Fibroblast of pulmonary artery (primary cell): Measurements from ENCODE around the gene CEP126.
"Not testable (repeated sequence)": the region's sequence is repeated elsewhere in the genome, so short reads cannot be mapped to it uniquely, and the experiment has no call there.

Source experiments
- DNase-seq: peaks from one replicate; pipeline ENCODE4 v3.0.0-alpha.2; 2010; ENCODE audit warnings: low read depth
- H3K4me3 ChIP-seq: replicated peaks from 2 replicates; pipeline ENCODE4 v1.5.1; 2011; ENCODE audit warnings: low read depth, mild to moderate bottlenecking, control low read depth, low read length, moderate library complexity
- TF ChIP-seq, protein P1 (sequence below): IDR thresholded peaks from 2 replicates; pipeline ENCODE4 v1.5.1; 2011; ENCODE audit warnings: mild to moderate bottlenecking, control low read depth, low read length, inconsistent platforms; ENCODE audit errors: missing control alignments

CEP126 gene

DNA sequence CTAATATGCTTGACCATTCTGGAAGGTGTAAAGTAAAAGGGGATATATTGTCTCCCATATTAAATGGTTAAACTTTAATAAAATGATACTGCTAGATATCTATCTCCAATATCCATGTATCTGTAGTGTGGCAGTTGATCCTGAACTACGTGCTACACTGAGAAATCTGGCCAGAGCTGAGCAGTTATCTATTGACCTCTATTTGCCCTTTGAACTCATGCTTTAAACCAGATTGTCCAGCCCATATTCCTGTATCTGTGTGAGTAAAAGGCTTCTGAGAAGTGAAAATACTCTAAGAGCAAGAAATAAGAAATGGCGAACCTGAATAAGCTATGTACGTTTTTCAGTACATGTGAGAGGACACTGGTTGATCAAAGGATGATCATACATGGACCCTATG, 40.5 kb downstream of the CEP126 start:
- H3K4me3 ChIP-seq, result no peak overlapping the region
- DNase-seq, result no peak
- TF ChIP-seq, protein P1, sequence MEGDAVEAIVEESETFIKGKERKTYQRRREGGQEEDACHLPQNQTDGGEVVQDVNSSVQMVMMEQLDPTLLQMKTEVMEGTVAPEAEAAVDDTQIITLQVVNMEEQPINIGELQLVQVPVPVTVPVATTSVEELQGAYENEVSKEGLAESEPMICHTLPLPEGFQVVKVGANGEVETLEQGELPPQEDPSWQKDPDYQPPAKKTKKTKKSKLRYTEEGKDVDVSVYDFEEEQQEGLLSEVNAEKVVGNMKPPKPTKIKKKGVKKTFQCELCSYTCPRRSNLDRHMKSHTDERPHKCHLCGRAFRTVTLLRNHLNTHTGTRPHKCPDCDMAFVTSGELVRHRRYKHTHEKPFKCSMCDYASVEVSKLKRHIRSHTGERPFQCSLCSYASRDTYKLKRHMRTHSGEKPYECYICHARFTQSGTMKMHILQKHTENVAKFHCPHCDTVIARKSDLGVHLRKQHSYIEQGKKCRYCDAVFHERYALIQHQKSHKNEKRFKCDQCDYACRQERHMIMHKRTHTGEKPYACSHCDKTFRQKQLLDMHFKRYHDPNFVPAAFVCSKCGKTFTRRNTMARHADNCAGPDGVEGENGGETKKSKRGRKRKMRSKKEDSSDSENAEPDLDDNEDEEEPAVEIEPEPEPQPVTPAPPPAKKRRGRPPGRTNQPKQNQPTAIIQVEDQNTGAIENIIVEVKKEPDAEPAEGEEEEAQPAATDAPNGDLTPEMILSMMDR, result no peak

DNA sequence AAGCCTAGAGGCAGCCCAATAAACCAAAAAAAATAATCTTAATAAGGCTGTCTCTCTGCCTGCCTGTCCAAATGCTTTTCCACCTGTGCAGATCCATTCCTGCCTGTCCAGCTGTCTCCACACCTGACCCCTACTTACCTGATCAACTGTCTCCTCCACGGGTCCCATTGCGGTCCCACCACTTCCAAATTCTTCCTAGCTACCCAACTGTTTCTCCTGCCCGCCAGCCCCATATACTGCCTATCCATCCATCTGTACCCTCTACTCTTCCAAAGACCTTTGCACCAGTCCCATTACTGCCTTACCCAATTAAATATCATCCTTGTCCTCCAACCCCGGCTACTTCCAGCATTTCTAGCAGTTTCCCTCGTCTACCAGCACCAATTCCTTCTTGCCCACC, 40.9 kb downstream of the CEP126 start:
- TF ChIP-seq, protein P1, result no peak
- no peak overlapping the region for H3K4me3 ChIP-seq
- no peak for DNase-seq

DNA sequence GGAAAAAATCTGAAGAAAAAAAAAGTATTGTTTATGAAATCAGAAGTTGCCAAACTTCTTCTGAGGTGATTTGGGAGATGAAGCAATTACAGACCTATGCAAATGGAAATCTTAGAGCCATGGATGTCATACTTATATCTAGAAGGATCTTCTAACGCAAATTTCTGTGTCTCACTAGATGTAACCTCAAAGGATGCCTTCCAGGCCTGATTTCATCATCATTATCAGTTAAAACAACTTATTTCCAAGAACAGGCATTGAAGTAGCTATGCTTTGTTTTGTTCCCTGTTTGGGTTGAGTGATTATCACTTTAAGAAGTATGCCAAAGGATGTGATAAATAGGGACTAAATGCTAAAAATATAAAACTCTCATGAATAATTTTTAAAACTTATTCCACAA, 45.4 kb downstream of the CEP126 start:
- no peak for DNase-seq
- TF ChIP-seq, protein P1, result no peak
- no peak overlapping the region for H3K4me3 ChIP-seq

DNA sequence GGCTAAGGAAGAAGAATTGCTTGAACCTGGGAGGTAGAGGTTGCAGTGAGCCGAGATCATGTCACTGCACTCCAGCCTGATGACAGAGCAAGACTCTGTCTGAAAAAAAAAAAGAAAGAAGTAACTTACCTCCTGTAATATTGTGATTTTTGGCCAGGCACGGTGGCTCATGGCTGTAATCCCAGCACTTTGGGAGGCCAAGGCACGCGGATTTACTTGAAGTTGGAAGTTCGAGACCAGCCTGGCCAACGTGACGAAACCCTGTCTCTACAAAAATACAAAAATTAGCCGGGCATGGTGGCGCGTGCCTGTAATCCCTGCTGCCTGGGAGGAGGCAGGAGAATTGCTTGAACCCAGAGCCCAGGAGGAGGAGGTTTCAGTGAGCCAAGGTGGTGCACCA, 49.4 kb downstream of the CEP126 start:
- not testable (repeated sequence) for H3K4me3 ChIP-seq, DNase-seq

DNA sequence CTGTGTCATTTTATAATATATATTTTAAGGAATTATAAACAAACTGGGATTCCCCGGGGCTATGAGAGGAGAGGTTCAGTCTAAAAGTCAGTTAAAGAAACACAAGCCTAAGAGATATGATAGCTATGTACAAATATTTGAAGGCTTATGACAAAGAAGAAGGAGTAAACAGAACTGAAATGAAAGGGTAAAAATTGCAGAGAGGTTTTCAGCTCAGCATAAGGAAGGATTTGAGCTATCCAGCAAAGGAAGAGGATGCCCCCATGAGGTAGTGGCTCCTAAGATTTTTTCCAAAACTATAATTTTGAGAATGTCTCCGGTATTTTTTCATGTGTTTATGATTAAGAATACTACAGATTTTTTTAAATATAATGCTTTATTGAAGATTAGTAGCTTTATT, 59.4 kb downstream of the CEP126 start:
- no peak overlapping the region for H3K4me3 ChIP-seq
- peak; percentile 18 for DNase-seq
- TF ChIP-seq, protein P1, result peak; percentile 30

DNA sequence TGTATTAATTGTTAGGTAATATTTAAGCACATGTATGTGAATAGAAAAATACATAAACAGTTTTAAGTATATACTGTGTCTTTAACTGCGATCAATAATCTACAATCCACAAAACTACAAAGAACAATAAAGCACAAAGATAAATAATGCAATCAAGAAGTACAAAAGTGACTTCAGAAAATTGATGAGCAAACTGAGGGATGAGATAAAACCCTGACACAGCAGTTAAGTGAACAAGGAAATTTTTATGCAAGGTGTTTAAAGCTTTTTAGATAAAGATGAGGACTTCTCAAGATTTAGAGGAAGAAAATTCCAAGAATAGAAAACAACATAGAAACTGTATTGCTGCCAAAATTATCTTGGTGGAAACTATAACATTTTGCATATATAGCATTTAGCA, 60.0 kb downstream of the CEP126 start:
- TF ChIP-seq, protein P1, result no peak
- no peak for DNase-seq
- no peak overlapping the region for H3K4me3 ChIP-seq

DNA sequence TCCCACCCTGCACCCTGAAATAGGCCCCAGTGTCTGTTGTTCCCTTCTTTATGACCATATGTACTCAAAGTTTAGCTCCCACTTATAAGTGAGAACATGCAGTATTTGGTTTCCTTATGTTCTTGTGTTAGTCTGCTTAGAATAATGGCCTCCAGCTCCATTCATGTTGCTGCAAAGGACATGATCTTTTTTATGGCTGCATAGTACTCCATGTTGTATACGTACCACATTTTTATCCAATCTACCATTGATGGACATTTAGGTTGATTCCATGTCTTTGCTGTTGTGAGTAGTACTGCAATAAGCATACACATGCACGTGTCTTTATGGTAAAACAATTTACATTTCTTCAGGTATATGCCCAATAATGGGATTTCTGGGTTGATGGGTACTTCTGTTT, 60.9 kb downstream of the CEP126 start:
- no peak for DNase-seq
- TF ChIP-seq, protein P1, result no peak
- H3K4me3 ChIP-seq, result no peak overlapping the region

DNA sequence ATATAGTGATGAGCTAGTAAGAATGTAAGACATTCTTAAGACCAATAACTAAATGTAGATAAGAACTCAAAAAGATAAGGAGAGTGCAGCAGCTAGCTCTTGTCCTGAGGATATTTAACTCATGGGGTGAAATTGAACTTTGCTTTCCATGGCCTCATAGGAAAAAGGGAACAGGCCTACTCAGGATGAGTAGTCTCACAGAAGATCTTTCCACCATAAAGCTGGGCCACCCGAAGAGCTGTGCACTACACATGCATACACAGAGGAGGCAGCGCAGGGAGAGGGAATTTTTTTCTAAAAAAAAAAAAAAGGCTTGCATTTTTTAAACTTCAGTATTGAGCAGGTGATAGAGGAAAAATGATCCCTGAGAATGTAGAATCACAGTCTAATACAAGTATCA, 72.6 kb downstream of the CEP126 start:
- DNase-seq, result no peak
- TF ChIP-seq, protein P1, result no peak
- no peak overlapping the region for H3K4me3 ChIP-seq
